Activated B cell treated with CpG ODN at 0.5 μM for 24 hours (primary cell): ENCODE data around the gene FGFR2. TPM values are rescaled to one million over a fixed set of nuclear protein-coding genes. Genes with fewer than 3 reads are reported as not detected.

Experiments used
- ATAC-seq: fragments of 200-7000 bp; cut with Tn5 transposase; one replicate; pipeline ENCODE4 v1.10.0; 2021; ENCODE audit warnings: low read depth, mild to moderate bottlenecking, moderate library complexity
- CTCF ChIA-PET: fragments of 350-600 bp; sonication (Branson Sonifier 250); formaldehyde crosslinking; loops from one replicate; lab custom pipeline; 2021; ENCODE audit warnings: antibody characterized with exemption; lab: Charles Lee
- POLR2A ChIA-PET: fragments of 350-600 bp; sonication (Branson Sonifier 250); formaldehyde crosslinking; loops from one replicate; lab custom pipeline; 2021; ENCODE audit warnings: antibody characterized with exemption; lab: Charles Lee
- DNase-seq: peaks from one replicate; pipeline ENCODE4 v3.0.0; 2022
- H3K27ac Mint-ChIP-seq: one replicate; pipeline ENCODE4 v1.8.0; 2020; ENCODE audit warnings: mixed read lengths
- H3K27me3 Mint-ChIP-seq: one replicate; pipeline ENCODE4 v1.8.0; 2021; ENCODE audit warnings: mixed read lengths
- H3K36me3 Mint-ChIP-seq: one replicate; pipeline ENCODE4 v1.8.0; 2021; ENCODE audit warnings: low read depth, mixed read lengths
- H3K4me1 Mint-ChIP-seq: one replicate; pipeline ENCODE4 v1.8.0; 2021; ENCODE audit warnings: mixed read lengths
- H3K4me3 Mint-ChIP-seq: one replicate; pipeline ENCODE4 v1.8.0; 2020; ENCODE audit warnings: mild to moderate bottlenecking, mixed read lengths
- H3K9me3 Mint-ChIP-seq: one replicate; pipeline ENCODE4 v1.8.0; 2020; ENCODE audit warnings: mixed read lengths
- intact Hi-C: fragments of 100-400 bp; cut with micrococcal nuclease; formaldehyde crosslinking; loops from one replicate; pipeline ENCODE4 v1.15.1; 2024
- total RNA-seq: library from RNA; stranded (reverse); gene quantifications from 2 replicates; pipeline ENCODE4 v1.2.3, GENCODE V29; 2022
- TF ChIP-seq, protein P1 (sequence below): fragments of 200-600 bp; IDR thresholded peaks from one replicate; pipeline ENCODE4 v1.8.0; 2022; ENCODE audit warnings: antibody characterized with exemption, mild to moderate bottlenecking

Gene FGFR2
- total RNA-seq, 1 donor from 2014 or later, result not detected

DNA sequence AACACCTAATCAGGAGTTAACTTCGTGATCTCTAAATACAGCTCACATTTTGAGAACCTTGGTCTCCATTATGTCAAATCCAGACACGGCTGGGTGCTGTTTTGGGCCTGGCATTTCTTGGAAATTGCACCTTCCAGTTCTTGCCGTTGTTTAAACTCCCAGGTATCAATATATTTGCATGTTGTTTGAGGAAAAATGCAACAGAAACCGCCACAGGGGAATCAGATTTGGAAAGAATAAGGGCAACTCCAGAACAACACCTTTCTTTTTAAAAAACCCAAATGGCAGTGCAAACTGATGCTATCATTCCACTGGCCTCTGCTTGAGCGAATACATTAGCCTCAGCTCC, 162.0 kb downstream of the FGFR2 start:
- Mint-ChIP-seq H3K27ac (no peak overlapping the region), H3K36me3 (no peaks in the 10 kb centered on the region), H3K9me3 (no peaks in the 10 kb centered on the region), H3K27me3 (no peaks in the 10 kb centered on the region), H3K4me1 (no peaks in the 10 kb centered on the region), H3K4me3 (no peak overlapping the region)
- intact Hi-C loops, result no loop called here
- DNase-seq (no peak), ATAC-seq (no peak)
- CTCF ChIA-PET, result no interaction called here
- TF ChIP-seq, protein P1, sequence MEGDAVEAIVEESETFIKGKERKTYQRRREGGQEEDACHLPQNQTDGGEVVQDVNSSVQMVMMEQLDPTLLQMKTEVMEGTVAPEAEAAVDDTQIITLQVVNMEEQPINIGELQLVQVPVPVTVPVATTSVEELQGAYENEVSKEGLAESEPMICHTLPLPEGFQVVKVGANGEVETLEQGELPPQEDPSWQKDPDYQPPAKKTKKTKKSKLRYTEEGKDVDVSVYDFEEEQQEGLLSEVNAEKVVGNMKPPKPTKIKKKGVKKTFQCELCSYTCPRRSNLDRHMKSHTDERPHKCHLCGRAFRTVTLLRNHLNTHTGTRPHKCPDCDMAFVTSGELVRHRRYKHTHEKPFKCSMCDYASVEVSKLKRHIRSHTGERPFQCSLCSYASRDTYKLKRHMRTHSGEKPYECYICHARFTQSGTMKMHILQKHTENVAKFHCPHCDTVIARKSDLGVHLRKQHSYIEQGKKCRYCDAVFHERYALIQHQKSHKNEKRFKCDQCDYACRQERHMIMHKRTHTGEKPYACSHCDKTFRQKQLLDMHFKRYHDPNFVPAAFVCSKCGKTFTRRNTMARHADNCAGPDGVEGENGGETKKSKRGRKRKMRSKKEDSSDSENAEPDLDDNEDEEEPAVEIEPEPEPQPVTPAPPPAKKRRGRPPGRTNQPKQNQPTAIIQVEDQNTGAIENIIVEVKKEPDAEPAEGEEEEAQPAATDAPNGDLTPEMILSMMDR, result no peak
- POLR2A ChIA-PET, result no interaction called here

DNA sequence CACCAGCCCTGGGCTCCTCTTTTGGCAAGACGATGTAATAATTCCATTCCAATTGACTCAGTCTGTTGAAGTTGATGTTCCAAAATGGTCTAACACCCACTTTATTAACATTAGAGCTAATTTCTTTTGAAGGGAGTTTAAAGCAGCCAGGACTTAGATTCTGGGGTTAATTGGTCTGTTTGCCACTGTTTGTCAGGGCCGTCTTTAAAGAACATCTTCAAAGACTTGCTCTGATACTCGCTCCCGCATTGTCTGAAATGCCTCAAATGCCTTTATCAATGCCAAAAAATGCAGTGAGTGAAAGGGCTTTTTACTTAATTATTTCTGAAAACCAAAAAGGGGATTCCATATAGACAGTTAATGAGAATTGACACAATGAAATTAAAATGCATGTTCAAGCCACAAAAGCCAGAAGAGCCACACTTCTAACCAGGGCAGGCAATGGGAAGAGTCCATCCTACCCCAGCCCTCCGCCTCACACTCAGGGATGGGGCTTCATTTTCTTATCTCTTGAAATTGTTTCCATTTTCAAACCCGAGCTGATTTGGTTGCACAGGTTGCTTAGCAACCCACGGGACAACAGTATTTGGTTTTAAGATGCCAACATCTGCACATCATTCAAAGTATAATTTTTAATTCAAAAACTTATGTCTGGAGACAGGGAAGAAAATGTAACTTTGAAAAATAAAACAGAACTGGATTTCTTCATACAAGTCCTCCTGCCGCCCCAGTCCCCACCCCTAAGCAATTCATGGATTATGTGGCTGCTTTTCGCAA, 163.0 kb downstream of the FGFR2 start:
- no peak for ATAC-seq
- POLR2A ChIA-PET, result no interaction called here
- no peaks in the 10 kb centered on the region for H3K4me1 Mint-ChIP-seq
- TF ChIP-seq, protein P1, result no peak
- H3K4me3 Mint-ChIP-seq, result no peak overlapping the region
- CTCF ChIA-PET, result no interaction called here
- no peak for DNase-seq
- H3K27me3 Mint-ChIP-seq, result no peaks in the 10 kb centered on the region
- no peak overlapping the region for H3K27ac Mint-ChIP-seq
- H3K36me3 Mint-ChIP-seq, result no peaks in the 10 kb centered on the region
- intact Hi-C loops, result no loop called here
- no peaks in the 10 kb centered on the region for H3K9me3 Mint-ChIP-seq

DNA sequence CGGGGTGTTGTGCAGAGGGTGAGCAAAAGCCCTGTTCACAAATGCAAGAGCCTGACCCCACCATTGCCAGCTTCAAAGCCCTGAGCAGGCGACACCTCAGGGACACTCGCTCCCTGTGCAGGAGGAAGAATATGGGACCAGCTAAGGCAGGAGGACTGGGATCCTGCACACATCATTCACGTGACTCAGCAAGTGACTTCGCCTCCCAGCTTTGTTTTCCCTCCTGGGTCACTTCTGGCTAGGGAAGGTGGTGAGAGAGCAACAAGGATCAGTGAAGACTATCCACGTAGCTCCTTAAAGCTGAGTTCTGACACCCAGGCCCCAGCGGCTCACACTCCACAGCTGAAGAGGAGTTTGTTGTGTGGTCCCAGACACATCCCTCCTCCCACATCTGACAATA, 164.3 kb downstream of the FGFR2 start:
- no peak for DNase-seq
- ATAC-seq, result no peak
- POLR2A ChIA-PET, result no interaction called here

DNA sequence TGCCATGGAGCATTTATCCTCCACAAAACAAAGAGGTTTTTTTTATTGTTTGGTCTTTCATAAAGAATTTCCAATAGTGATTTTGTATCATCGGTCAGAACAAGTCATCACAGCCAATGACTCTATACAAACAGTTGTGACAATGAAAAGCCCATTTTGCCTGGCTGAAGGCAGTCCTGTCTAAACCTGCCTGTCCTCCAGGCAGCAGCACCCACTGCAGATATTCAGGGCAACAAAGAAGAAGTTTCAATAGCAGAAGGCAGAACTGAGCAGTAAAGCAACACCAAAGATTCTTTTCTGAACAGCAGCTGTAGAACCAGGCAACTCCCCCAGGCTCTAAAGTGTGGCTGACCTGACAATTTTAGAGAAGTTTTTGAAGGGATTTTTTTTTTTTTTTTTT, 169.4 kb downstream of the FGFR2 start:
- intact Hi-C loops, result no loop called here
- Mint-ChIP-seq H3K36me3 (no peaks in the 10 kb centered on the region), H3K4me3 (no peak overlapping the region), H3K27ac (no peak overlapping the region), H3K27me3 (no peaks in the 10 kb centered on the region), H3K9me3 (no peaks in the 10 kb centered on the region), H3K4me1 (no peaks in the 10 kb centered on the region)
- no peak for ATAC-seq
- POLR2A ChIA-PET, result no interaction called here
- CTCF ChIA-PET, result no interaction called here
- TF ChIP-seq, protein P1, result no peak
- no peak for DNase-seq

More for the DNA sequence above, 164.3 kb downstream of the FGFR2 start:
- CTCF ChIA-PET, result no interaction called here
- Mint-ChIP-seq H3K27me3 (no peaks in the 10 kb centered on the region), H3K4me3 (no peak overlapping the region), H3K27ac (no peak overlapping the region), H3K36me3 (no peaks in the 10 kb centered on the region), H3K9me3 (no peaks in the 10 kb centered on the region), H3K4me1 (no peaks in the 10 kb centered on the region)
- intact Hi-C loops, result no loop called here
- TF ChIP-seq, protein P1, result no peak
